PC-9 (cell line): ENCODE measurements around the gene RPTOR. TPM values are rescaled to one million over a fixed set of nuclear protein-coding genes. Genes with fewer than 3 reads are reported as not detected.

Experiments used
- BruUV-seq: library from RNA; stranded (reverse); fragments of 400-500 nt; replicated peaks from 2 replicates; lab custom pipeline; 2021; lab: Mats Ljungman, UMichigan
- CTCF ChIA-PET: fragments of 300-600 bp; sonication (Branson Sonifier 250); formaldehyde crosslinking; loops from one replicate; lab custom pipeline; 2022; ENCODE audit warnings: antibody characterized with exemption; lab: Charles Lee
- POLR2A ChIA-PET: fragments of 300-600 bp; sonication (Branson Sonifier 250); formaldehyde crosslinking; loops from one replicate; lab custom pipeline; 2022; ENCODE audit warnings: antibody characterized with exemption; ENCODE audit not compliant: unreplicated experiment; lab: Charles Lee
- DNase-seq, 2 experiments: peaks; one replicate each; pipeline versions ENCODE4 v3.0.0 to v3.0.0-alpha.2; 2015 to 2022; ENCODE audit warnings: mixed read lengths in 1 of 2
- H2AFZ ChIP-seq: fragments of 200-600 bp; sonication (generic); 2 replicates; pipeline ENCODE4 v1.8.1; 2017; ENCODE audit warnings: antibody characterized with exemption
- H3F3A ChIP-seq: fragments of 200-600 bp; sonication (generic); 2 replicates; pipeline ENCODE4 v1.8.1; 2017; ENCODE audit warnings: antibody characterized with exemption, mild to moderate bottlenecking, low read depth; ENCODE audit not compliant: insufficient read depth
- H3K27ac ChIP-seq: fragments of 200-600 bp; sonication (generic); 2 replicates; pipeline ENCODE4 v1.6.1; 2016; ENCODE audit warnings: mixed run types
- H3K27me3 ChIP-seq: fragments of 200-600 bp; sonication (generic); 2 replicates; pipeline ENCODE4 v1.6.1; 2016; ENCODE audit warnings: low read depth, mixed run types; ENCODE audit not compliant: insufficient read depth
- H3K36me3 ChIP-seq: fragments of 200-600 bp; sonication (generic); 2 replicates; pipeline ENCODE4 v1.6.1; 2016; ENCODE audit warnings: low read depth, mixed run types
- H3K4me1 ChIP-seq: fragments of 200-600 bp; sonication (generic); replicated peaks from 2 replicates; pipeline ENCODE4 v1.6.1; 2016; ENCODE audit warnings: mixed run types; ENCODE audit not compliant: insufficient read depth
- H3K4me2 ChIP-seq: fragments of 200-600 bp; sonication (generic); 2 replicates; pipeline ENCODE4 v1.6.1; 2017; ENCODE audit warnings: mixed run types
- H3K4me3 ChIP-seq: fragments of 200-600 bp; sonication (generic); 2 replicates; pipeline ENCODE4 v1.6.1; 2016; ENCODE audit warnings: mixed run types
- H3K79me2 ChIP-seq: fragments of 200-600 bp; sonication (generic); 2 replicates; pipeline ENCODE4 v1.6.1; 2017; ENCODE audit warnings: low read depth, mixed run types
- H3K9me2 ChIP-seq: fragments of 200-600 bp; sonication (generic); 2 replicates; pipeline ENCODE4 v1.8.1; 2017; ENCODE audit warnings: mild to moderate bottlenecking; ENCODE audit not compliant: insufficient read depth
- H3K9me3 ChIP-seq: fragments of 200-600 bp; sonication (generic); 2 replicates; pipeline ENCODE4 v1.8.1; 2016; ENCODE audit warnings: low read depth; ENCODE audit not compliant: insufficient read depth
- H4K20me1 ChIP-seq: fragments of 200-600 bp; sonication (generic); 2 replicates; pipeline ENCODE4 v1.8.1; 2017; ENCODE audit not compliant: insufficient read depth
- EZH2 ChIP-seq: fragments of 200-600 bp; sonication (generic); IDR thresholded peaks from 2 replicates; pipeline ENCODE4 v1.8.0; 2017; ENCODE audit warnings: antibody characterized with exemption, low read depth
- intact Hi-C: fragments of 100-400 bp; cut with micrococcal nuclease; formaldehyde crosslinking; loops from one replicate; pipeline ENCODE4 v1.10.0; 2022; ENCODE audit not compliant: unreplicated experiment
- total RNA-seq: library from RNA; stranded (reverse); gene quantifications from 2 replicates; pipeline ENCODE4 v1.2.3, GENCODE V29; 2021
- TF ChIP-seq, protein P1 (sequence below): fragments of 200-600 bp; sonication (generic); conservative IDR thresholded peaks from 2 replicates; pipeline ENCODE4 v1.6.1; 2017; ENCODE audit warnings: mixed run types, antibody characterized with exemption, mild to moderate bottlenecking, moderate library complexity

The RPTOR gene
- total RNA-seq, 1 experiment from 2014 or later = 50.8 TPM

- H3K27ac ChIP-seq = no peak overlapping the region
- H3K79me2 ChIP-seq = no peaks in the 10 kb centered on the region
- no TSS peak for BruUV-seq
- CTCF ChIA-PET = no interaction called here
- H3K9me2 ChIP-seq = no peaks in the 10 kb centered on the region
- no peak for TF ChIP-seq EZH2
- TF ChIP-seq, protein P1, sequence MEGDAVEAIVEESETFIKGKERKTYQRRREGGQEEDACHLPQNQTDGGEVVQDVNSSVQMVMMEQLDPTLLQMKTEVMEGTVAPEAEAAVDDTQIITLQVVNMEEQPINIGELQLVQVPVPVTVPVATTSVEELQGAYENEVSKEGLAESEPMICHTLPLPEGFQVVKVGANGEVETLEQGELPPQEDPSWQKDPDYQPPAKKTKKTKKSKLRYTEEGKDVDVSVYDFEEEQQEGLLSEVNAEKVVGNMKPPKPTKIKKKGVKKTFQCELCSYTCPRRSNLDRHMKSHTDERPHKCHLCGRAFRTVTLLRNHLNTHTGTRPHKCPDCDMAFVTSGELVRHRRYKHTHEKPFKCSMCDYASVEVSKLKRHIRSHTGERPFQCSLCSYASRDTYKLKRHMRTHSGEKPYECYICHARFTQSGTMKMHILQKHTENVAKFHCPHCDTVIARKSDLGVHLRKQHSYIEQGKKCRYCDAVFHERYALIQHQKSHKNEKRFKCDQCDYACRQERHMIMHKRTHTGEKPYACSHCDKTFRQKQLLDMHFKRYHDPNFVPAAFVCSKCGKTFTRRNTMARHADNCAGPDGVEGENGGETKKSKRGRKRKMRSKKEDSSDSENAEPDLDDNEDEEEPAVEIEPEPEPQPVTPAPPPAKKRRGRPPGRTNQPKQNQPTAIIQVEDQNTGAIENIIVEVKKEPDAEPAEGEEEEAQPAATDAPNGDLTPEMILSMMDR = no peak
- no peaks in the 10 kb centered on the region for H3K27me3 ChIP-seq
- H3K4me3 ChIP-seq = no peak overlapping the region
- DNase-seq = no peak
- intact Hi-C loops = no loop called here
- H4K20me1 ChIP-seq = no peaks in the 10 kb centered on the region
- no peaks in the 10 kb centered on the region for H3K4me1 ChIP-seq
- no peaks in the 10 kb centered on the region for H3K9me3 ChIP-seq
- H3K4me2 ChIP-seq = no peak overlapping the region
- no peaks in the 10 kb centered on the region for H3F3A ChIP-seq
- H3K36me3 ChIP-seq = no peaks in the 10 kb centered on the region
- no peak overlapping the region for H2AFZ ChIP-seq
- POLR2A ChIA-PET = no interaction called here
Observed at GRCh38 chr17:80964544-80964856, 419.9 kb downstream of the RPTOR start.

- H3F3A ChIP-seq = no peaks in the 10 kb centered on the region
- no peak overlapping the region for H3K4me3 ChIP-seq
- DNase-seq = no peak
- H3K9me3 ChIP-seq = no peaks in the 10 kb centered on the region
- TF ChIP-seq, protein P1 = no peak
- no peak for TF ChIP-seq EZH2
- no peaks in the 10 kb centered on the region for H4K20me1 ChIP-seq
- BruUV-seq = no TSS peak
- intact Hi-C loops = no loop called here
- no peak overlapping the region for H2AFZ ChIP-seq
- H3K4me2 ChIP-seq = no peak overlapping the region
- H3K27me3 ChIP-seq = no peaks in the 10 kb centered on the region
- POLR2A ChIA-PET = interaction anchor here (0.6 kb wide), 1 partner anchor 1344 kb away, joined by 6 read pairs; no protein-coding TSS in a partner anchor
- no peaks in the 10 kb centered on the region for H3K79me2 ChIP-seq
- no peaks in the 10 kb centered on the region for H3K4me1 ChIP-seq
- no peaks in the 10 kb centered on the region for H3K9me2 ChIP-seq
- no peaks in the 10 kb centered on the region for H3K36me3 ChIP-seq
- no peak overlapping the region for H3K27ac ChIP-seq
- CTCF ChIA-PET = no interaction called here
Observed at GRCh38 chr17:80964859-80965580, 420.4 kb downstream of the RPTOR start.

DNA sequence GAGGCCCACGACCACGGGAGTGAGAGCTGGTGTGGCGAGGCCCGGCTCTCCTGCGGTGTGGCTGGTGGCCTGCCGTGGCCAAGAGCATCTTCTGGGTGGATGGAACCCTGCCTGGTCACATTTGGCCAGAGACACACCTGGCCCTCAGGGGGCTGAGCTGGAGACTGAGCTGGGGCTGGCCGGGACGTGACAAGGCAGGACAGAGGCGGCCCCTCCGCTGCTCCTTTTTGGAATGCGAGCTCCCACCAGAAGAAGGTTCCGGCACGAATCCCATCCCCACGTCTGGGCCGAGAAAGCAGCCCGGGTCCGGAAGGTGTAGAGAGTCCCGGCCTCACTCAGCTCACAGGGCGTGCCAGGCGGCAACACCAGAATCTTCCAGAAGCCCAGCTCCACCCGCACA lies 421.0 kb downstream of the RPTOR start:
- Histone ChIP-seq H3K27me3 (no peaks in the 10 kb centered on the region), H3K9me2 (no peaks in the 10 kb centered on the region), H3K27ac (no peak overlapping the region), H3K4me2 (no peak overlapping the region), H3K4me3 (no peak overlapping the region), H3K9me3 (no peaks in the 10 kb centered on the region), H4K20me1 (no peaks in the 10 kb centered on the region), H3K4me1 (no peaks in the 10 kb centered on the region), H3F3A (no peaks in the 10 kb centered on the region), H3K79me2 (no peaks in the 10 kb centered on the region), H3K36me3 (no peaks in the 10 kb centered on the region), H2AFZ (no peak overlapping the region)
- TF ChIP-seq, protein P1 = no peak
- no peak for TF ChIP-seq EZH2
- no TSS peak for BruUV-seq
- intact Hi-C loops = no loop called here
- CTCF ChIA-PET = no interaction called here
- DNase-seq = no peak
- POLR2A ChIA-PET = interaction anchor here (0.6 kb wide), 1 partner anchor 1343 kb away, joined by 6 read pairs; no protein-coding TSS in a partner anchor
